ENCODE measurements around the gene APMAP. TPM values are rescaled to one million over a fixed set of nuclear protein-coding genes. Genes with fewer than 3 reads are reported as not detected.

APMAP gene
- total and polyA plus RNA-seq, 2 of the 13 experiments (the other 11 are each of a cell fraction or from before 2014, with no cell fraction given): 168 to 214 TPM

DNA sequence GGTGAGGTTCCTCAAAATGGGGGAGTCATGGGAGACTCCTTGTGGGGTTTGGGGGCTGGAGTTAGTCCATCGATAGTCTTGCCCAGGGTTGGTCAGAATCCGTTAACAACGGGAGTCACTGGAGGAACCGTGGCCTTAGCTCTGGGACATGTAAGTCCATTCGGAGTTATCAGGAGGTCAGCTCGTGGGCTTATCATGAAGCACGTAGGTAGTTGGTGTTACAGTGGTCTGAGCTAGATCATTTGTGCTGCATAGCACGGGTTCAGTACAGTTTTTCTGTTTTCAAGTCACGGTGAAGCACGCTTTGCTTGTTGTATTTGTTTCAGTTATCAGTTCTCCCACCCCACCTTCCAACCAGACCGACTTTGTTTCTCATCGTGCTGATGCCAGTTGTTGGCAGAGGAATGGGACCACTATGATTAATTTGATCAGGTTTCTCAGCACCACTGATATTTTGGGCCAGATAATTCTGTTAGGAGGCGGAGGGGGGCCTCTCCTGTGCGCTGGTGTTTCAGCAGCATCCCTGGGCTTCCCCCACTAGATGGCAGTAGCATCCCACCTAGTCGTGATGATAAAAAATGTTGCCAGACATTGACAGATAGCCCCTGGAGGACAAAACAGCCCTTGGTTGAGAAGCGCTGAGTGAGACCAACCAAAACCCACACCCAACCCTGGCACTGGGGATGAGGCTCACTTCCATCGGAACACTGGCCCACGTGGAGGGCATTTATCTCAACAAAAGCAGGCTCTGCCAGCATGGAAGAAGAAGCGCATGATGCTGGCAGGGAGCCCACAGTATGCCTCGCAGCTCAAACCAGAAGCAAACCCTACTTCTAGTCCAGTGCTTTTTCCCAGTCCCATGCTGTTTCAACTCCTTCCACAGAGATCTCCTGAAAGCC is 2.2 kb upstream of the APMAP start (continued):
- TF ChIP-seq, protein P1, sequence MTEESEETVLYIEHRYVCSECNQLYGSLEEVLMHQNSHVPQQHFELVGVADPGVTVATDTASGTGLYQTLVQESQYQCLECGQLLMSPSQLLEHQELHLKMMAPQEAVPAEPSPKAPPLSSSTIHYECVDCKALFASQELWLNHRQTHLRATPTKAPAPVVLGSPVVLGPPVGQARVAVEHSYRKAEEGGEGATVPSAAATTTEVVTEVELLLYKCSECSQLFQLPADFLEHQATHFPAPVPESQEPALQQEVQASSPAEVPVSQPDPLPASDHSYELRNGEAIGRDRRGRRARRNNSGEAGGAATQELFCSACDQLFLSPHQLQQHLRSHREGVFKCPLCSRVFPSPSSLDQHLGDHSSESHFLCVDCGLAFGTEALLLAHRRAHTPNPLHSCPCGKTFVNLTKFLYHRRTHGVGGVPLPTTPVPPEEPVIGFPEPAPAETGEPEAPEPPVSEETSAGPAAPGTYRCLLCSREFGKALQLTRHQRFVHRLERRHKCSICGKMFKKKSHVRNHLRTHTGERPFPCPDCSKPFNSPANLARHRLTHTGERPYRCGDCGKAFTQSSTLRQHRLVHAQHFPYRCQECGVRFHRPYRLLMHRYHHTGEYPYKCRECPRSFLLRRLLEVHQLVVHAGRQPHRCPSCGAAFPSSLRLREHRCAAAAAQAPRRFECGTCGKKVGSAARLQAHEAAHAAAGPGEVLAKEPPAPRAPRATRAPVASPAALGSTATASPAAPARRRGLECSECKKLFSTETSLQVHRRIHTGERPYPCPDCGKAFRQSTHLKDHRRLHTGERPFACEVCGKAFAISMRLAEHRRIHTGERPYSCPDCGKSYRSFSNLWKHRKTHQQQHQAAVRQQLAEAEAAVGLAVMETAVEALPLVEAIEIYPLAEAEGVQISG (CRISPR knock-in tag; IDR thresholded peaks at IDR 0.05): 0 out of 2 replicates have a peak, but pooled peaks have one; percentile 53
- TF ChIP-seq SSRP1 (CRISPR knock-in tag; IDR thresholded peaks at IDR 0.05): no peak; the same call in 1 of the 2 replicates
- TF ChIP-seq, protein P2, sequence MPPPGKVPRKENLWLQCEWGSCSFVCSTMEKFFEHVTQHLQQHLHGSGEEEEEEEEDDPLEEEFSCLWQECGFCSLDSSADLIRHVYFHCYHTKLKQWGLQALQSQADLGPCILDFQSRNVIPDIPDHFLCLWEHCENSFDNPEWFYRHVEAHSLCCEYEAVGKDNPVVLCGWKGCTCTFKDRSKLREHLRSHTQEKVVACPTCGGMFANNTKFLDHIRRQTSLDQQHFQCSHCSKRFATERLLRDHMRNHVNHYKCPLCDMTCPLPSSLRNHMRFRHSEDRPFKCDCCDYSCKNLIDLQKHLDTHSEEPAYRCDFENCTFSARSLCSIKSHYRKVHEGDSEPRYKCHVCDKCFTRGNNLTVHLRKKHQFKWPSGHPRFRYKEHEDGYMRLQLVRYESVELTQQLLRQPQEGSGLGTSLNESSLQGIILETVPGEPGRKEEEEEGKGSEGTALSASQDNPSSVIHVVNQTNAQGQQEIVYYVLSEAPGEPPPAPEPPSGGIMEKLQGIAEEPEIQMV (CRISPR knock-in tag; IDR thresholded peaks at IDR 0.05; ENCODE audit: low read depth): peak; percentile 65; the same call in 1 of the 2 replicates
- TF ChIP-seq FOXA1 (IDR thresholded peaks at IDR 0.05): no peak
- 0 out of 2 replicates have a peak, but pooled peaks have one; percentile 12 for TF ChIP-seq FOXA1 (CRISPR knock-in tag; IDR thresholded peaks at IDR 0.05)
- no peak; the same call in 1 of the 2 replicates for TF ChIP-seq HIVEP1 (CRISPR knock-in tag; IDR thresholded peaks at IDR 0.05)
- no peak for TF ChIP-seq ZNF879 (CRISPR knock-in tag; IDR thresholded peaks at IDR 0.05)
- no peak for TF ChIP-seq ZBTB3 (CRISPR knock-in tag; IDR thresholded peaks at IDR 0.05; ENCODE audit: borderline replicate concordance, low read depth)
- no peak for TF ChIP-seq MEF2D (CRISPR knock-in tag; IDR thresholded peaks at IDR 0.05)
- TF ChIP-seq HOXA3 (CRISPR knock-in tag; IDR thresholded peaks at IDR 0.05): no peak
- TF ChIP-seq ZNF230 (CRISPR knock-in tag; IDR thresholded peaks at IDR 0.05): 0 out of 2 replicates have a peak, but pooled peaks have one; percentile 28
- no peak for TF ChIP-seq MTA3 (CRISPR knock-in tag; IDR thresholded peaks at IDR 0.05)
- no peak for TF ChIP-seq RBFOX2 (IDR thresholded peaks at IDR 0.05; ENCODE audit: low read depth, low read length)
- no peak for TF ChIP-seq FOXP1 (IDR thresholded peaks at IDR 0.05)
- no peak for TF ChIP-seq FOXP1 (CRISPR knock-in tag; IDR thresholded peaks at IDR 0.05)
- 0 out of 2 replicates have a peak, but pooled peaks have one; percentile 3 for TF ChIP-seq RFXAP (CRISPR knock-in tag; IDR thresholded peaks at IDR 0.05; ENCODE audit: borderline replicate concordance)
- no peak for TF ChIP-seq NFIC (IDR thresholded peaks at IDR 0.05; ENCODE audit: low read length)
- no peak for TF ChIP-seq ZNF816 (CRISPR knock-in tag; IDR thresholded peaks at IDR 0.05; ENCODE audit: borderline replicate concordance)

Data from HepG2 (cell line).